HG03521 (cell line): ENCODE measurements around the gene EIF4B.

ENCODE experiments used
- ATAC-seq: cut with Tn5 transposase; IDR thresholded peaks from one replicate; pipeline ENCODE4 v1.9.1; 2021; ENCODE audit warnings: mild to moderate bottlenecking, moderate library complexity; ENCODE audit not compliant: unreplicated experiment

EIF4B gene

DNA sequence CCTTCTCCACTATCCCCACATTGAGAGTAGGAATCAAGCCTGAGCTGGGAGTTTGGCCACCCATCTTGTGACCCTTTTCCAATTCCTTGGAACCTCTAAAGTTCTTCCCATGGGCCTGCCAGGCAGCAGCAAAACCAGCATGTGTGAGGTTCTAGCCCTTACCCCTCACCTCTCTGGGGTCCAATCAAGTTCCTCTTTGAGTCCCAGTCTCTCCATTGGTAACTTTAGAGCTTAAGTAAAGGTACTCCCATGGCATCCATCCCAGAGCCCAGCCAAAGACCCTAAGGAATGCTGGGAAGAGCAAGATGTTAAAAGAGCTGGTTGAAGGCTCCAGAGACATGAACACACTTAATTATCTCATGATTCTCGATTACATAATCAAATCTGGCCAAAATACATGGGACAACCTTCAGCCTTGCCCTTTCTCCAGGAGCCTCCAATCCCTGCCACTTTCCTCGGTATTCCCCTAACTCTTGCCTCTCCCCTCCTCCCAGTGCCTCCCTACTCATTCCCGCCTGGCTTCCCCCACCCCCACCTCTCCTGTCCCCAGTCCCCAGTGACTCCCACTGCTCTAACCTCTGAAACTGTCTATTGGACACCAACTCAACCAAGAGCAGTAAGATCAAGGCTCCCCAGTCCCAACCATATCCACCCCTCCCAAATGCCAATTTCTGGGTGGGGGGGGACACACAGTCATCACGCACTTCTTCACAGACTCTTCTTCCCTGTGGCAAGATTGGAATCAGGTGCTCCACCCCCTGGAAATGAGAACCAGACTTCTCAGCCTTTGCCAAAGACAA lies 38.8 kb downstream of the EIF4B start:
- no peak for ATAC-seq

DNA sequence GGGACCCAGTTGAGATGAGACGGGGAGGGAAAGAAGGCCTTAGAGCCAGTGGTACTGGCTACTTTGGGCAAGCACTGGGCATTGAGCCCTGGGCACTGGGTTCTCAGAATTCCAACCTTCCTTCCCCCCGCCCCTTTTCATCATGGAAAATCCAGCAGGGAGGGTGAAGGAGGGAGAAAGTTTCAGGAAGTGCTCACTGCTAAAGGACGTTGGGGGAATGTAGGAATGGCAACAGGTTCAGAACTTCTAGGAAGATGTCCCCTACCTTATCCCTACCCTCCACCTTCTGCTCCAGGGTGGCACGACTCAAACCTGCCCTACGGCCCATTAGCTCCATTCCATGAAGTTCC lies 39.4 kb downstream of the EIF4B start:
- ATAC-seq: no peak

DNA sequence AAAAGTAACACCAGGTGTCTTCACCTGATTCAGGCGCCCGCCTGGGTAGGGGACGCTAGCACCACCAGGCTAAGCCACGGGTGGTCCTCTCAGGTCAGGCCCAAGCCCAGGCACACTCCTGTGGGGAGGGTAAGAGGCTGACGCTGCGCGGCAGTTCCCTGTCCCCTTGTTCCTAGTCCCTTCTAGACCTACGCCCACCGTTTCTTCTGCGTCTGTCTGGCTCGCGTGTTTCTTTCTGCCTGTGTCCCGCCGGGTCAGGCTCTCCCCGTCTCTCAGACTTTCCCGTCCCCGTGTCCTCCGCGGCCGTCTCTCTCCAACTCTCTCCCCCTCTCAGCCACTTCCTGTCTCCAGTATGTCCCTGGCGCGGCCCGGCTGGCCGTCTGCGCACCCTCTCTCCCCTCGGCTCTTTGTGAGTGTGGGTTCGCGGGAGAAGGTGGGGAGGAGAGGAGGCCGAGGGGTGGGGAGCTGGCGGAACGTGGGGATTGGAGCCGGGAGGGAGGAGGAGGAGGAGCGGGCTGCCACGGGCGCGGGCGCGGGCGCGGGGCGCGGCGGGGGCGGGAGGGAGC lies 40.5 kb downstream of the EIF4B start:
- peak; percentile 14 for ATAC-seq

DNA sequence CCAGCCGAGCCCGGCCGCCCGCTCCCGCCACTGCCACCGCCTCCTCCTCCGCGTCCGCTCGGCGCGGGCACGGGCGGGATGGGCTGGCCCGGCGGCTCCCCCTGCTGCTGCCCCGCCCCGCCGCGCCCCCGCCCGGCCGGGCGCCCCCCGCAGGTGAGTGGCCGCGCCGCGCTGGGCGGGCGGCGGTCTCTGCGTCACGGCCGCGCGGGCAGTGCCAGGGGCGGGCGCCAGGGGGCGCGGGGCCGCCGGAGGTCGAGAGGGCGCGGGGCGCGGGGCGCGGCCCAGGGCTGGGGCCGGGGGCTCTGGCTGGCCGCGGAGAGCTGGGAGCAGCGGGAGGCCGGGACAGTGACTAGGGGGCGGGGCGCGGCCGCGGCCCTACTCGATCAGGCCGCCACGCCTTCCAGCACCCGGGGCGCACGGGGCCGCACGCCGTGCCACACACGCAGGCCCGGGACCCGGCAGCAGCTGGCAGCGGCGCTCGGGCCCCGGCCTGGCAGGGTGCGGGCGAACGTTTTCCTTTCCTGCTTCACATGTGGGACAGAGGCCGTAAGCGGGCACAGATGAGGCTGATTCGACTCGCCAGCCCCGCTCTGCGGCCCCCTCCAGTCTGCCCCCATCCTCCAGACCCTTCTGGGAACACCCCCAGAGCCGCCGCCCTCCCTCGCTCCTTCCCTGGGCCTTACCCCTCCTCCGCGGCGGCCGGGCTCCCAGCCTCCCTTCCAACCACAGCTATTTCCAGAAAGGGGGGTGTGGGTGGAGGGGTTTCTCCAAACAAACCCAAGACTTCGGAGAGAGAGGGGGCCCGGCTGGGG lies 41.2 kb downstream of the EIF4B start:
- ATAC-seq: peak; percentile 68

DNA sequence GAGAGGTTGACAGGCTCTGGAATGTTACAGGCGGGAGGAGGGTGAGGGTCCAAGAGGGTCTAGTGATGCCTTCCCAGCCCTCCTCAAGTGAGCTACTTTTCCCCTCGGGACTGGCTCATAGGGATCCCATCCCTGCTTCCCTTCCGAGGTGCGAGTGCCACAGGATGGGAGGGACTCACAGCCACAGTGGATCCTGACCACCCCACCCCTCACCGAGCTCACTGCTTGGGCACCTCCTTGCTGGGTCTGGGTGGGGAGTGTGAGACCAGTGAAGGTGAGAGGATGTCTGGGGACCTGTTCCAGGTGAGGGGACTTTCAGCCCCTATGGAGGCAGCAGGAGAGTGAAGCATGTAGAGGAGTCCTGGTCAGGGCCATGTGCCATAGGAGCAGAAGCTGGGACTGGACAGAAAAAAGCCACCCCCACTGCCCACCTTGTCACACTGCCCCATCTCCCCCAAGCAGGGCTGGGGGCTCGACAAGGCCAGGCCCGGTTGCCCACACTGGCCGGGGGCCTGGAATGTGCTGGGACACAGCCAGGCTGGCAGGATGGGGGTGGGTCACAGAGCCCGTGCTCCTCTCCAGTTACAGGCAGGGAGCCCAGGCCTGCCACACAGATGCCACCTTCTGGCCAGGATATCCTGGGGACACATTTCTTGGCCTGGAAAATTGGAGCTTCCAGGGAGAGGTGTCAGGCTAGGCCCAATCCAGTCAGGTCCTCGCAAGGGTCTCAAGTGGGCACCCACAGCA lies 42.0 kb downstream of the EIF4B start:
- no peak for ATAC-seq

DNA sequence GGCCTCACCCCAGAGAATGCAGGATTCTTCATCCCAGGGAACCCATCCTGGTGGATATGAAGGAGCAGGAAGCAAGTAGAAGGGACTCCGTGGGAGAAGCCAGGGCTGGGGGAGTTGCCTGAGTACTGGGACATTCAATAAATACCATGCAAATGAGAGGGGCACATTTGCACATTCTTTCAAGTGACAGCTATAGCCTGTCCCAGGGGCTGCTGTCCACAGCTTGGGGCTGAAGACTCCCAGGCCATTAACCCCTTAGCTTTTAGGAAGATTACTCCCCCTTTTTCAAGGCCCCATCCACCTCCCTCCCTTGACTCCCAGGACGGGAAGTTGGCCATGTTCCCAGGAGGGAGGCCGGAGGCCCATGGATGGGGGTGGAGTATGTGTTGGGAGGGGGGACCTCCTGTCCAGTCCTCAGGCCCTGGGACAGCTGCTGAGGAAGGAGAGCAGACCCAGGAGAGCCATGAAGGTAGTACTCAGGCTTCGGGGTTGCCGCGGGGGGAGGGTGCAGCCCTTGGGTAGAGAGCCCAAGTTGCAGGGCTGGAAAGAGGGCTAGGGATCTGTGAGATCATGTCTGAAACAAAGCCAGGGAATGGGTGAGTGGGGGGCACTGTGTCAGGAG lies 42.6 kb downstream of the EIF4B start:
- ATAC-seq: no peak

DNA sequence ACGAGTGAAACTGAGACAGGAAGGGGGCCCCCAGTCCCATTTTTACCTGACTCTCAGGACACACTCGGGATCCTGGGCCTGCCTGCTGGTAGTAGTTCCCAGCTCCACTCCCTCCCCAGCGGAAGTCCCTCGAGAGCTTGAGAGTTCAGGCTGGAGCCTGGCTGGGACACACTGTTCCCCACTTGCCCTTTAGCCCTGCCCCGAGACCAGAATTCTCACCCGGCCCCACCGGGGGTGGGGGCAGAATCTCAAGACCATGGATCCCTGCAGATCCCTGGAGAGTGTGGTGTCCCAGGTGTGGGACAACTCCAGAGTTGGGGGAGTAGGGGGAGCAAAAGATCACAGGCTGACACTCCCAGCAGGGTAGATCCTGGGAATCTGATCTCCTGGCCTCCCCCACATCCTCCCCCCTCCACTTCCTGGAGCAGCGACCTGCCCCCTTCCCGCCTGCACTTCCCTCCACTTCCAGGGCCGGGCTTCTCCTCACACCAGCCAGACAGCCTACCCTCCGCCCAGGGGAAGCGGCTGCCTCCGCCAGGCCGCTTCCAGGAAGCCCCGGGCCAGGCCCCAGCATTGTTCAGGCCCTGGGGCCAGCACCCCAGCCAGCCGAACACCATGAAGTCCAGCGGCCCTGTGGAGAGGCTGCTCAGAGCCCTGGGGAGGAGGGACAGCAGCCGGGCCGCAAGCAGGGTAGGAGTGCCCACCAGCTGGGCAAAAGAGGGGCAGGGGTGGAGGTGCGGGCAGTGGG lies 43.5 kb downstream of the EIF4B start, which contains the start of gene TNS2:
Gene TNS2, plus strand, starts transcription at position 495 of the 748 bp plus-strand sequence. Its CDS starts 121 bp downstream, at position 616.
- ATAC-seq: no peak

DNA sequence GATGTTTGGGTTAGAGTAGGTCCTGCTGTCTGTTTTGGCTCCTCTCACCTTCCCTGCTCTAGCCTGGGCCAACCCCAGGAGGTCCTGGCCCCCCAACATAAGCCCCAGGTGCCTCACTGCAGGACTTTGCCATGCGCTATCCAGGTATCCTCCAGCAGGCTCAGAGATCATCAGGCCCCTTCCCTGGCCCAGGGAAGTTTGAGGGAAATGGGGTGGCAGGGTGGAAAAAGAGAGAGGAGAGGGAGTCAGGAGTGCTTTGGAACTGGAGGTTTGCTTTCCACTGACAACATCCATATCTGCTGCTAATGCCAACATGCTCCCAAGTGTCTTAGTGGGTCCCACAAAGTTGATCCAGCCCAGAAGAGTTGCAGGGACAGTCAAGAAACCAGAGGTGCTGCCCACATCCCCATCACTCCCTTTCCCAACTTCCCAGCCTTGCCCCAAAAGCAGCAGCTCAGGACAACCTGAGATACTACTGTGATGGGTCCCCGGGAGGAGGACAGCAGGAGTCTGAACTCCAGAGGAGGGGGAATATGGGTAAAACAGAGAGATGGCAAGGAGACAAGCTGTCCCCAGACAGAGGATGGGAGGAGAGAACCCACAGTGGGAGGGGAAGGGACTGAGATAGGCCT lies 44.3 kb downstream of the EIF4B start:
- ATAC-seq: no peak

DNA sequence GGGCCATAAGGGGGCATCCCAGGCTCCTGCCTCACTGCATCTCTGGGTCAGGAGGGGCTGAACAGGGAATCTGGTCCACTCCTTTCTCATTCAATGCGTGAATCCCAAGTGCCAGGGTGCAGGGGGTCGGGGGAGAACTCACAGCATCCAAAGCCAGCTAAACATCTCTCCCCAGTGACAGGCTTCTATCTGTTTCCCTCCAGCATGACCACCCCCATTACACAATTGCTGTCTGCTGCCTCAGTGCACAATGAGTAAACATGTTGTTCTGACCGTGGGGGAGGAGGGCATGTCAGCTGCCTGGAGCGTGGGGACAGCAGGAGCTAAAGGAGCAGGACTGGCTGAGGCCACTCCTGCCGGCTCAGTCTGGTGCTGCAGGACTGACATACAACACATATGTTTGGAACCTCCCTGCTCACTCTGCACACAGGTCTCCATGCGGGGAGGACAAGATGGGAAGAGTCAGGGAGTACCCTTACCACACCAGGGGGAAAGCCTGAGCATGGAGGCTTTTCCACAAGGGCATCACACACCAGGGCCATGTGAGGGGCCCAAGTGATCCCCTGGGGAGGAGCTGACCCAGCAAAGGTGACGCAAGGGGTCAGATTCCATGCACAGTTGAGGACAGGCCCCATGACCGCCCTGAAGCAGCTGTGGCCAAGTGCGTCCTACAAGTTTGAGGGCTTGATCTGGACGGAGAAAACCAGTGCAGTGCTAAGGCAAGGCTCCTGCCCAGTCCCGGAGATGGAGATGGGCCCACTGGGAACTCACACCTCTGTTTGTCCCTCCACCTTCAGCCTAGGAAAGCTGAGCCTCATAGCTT lies 45.0 kb downstream of the EIF4B start:
- no peak for ATAC-seq

DNA sequence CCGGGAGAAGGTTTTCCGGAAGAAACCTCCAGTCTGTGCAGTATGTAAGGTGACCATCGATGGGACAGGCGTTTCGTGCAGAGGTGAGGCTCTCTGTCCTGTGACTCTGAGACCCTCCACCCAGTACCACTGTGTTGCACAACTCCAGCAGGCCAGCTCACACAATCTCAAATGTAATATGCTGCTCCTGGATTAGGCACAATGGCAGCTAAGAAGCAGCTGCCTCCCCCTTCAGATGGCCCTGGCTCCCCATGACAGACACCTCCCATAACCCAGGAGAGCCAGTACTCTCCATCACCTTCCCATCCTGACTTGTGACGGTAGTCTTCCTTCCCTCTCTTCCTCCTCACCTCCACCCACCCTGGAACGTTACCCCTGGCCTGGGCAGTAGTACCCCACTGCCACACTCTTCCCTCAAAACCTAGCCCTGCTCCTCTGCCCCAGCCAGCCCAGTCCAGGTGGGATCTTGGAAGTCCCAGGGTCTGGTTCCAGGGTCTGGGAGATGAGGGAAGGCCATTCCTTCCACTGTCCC lies 45.7 kb downstream of the EIF4B start:
- ATAC-seq: no peak

DNA sequence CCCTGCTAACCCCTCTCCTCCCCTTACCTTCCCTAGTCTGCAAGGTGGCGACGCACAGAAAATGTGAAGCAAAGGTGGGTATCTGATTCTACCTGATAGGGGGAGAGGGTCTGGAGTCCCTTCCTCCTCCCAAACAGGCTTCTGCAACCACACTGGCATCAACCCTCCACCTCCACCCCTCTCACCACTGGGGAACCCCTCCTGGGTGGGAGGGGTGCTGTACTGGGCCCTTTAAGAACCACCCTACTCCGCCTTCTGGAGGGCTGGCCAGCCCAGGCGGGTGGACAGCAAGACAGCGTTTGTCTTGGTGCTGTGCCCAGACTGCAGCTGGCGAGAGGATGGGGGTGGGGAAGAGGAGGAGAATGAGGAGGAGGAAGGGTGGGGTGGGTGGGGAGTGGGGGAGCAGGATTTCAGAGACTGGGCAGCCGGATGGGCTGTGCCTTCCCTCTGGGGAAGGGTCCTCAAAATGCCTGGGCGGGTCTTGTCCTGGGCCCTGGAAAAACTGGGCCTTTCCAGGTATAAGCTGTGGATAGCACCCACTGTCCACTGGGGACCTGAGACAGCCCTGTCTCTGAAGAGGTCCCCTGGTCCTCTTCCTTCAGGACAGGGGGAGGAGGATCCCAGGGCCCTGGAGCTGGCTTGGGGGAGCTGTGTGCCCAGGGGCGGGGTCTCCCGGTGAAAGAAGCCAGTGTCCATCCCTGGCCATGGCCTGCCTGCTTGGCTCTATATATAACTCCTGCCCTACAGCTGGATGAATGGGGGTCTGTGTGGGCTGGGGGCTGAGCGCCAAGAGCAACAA lies 46.4 kb downstream of the EIF4B start:
- ATAC-seq: no peak

DNA sequence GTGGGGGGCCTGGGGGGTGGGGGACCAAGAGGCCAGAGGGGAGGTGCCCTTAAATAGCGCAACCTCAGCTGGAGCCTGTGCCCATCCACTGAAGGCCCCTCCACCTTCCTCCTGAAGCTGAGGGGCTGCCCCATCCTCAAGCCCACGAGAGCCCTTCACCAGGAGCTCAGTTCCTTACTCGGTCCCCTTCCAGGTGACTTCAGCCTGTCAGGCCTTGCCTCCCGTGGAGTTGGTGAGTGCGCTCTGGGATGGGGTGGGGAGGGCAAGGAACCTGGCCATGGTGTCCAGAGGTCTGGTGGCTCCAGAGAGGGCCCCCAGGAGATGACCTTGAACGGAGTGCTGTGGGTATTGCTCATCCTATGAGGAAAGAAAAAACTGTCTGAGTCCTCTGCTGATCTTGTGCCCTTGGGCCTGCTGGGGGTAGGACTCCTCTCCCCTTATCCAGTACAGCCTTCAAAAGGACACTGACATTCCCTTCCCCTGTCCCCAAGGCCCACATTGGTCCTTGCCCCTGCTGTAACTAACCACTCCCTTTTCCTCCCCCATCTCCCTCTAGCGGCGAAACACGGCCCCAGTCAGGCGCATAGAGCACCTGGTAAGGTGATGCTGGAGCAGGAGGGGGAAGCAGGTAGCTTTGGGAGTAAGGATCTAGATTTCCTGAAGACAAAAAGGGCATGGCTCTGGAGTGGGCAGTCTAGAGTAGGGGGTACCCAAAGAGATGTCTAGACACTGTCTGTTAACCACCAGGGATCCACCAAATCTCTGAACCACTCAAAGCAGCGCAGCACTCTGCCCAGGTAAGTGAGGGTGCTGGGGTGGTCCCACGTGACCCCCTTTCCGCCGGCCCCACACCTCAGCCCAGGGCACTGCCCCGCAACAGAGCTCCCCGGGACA lies 47.2 kb downstream of the EIF4B start:
- ATAC-seq: peak; percentile 5

DNA sequence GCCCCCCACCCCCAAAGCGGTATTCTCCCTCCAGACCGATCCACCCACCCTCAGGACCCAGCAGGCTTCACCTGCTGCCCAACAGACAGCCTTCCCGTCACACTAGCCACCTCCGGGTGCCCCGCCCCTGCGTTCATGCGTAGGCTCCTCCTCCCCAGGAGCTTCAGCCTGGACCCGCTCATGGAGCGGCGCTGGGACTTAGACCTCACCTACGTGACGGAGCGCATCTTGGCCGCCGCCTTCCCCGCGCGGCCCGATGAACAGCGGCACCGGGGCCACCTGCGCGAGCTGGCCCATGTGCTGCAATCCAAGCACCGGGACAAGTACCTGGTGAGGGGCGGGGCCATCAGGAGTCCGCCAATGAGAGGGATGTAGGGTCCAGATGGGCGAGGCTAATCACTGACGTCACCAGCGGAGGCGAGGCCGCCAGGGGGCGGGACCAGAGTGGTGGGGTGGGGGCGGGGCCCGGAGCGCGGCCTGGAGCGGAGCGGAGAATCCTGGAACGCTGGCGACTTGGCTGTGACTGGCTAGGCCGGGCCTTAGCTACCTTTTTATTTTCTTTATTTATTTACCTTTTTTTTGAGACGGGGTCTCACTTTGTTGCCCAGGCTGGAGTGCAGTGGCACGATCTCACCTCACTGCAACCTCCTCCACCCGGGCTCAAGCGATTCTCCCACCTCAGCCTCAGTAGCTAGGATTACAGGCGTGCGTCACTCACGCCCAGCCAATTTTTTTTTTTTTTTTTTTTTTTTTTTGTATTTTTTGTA lies 48.0 kb downstream of the EIF4B start:
- ATAC-seq: peak; percentile 86

DNA sequence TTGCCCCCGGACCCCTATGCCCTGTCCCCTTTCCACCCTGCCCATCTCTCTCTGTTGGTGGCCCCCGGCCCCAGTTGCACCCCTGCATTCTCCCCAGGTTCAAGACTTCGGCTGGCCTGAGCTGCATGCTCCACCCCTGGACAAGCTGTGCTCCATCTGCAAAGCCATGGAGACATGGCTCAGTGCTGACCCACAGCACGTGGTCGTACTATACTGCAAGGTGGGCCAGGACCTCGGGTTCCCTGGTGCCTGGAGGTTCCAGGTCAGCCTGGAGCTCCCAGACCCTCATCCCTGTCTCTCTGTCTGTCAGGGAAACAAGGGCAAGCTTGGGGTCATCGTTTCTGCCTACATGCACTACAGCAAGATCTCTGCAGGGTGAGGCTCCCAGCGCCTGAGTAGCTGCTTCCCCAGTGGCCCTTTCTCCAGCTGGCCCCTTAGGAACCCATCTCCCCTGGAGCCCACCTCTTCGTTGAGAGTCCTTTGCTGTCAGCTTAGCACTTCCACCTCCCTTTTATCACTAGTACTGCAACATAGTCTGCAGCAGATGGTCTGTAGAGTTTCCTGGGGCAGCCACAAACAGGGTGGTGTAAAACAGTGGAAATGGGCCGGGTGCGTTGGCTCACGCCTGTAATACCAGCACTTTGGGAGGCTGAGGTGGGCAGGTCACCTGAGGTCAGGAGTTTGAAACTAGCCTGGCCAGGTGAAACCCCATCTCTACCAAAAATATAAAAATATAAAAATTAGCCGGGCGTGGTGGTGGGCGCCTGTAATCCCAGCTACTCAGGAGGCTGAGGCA lies 49.4 kb downstream of the EIF4B start:
- ATAC-seq: no peak

DNA sequence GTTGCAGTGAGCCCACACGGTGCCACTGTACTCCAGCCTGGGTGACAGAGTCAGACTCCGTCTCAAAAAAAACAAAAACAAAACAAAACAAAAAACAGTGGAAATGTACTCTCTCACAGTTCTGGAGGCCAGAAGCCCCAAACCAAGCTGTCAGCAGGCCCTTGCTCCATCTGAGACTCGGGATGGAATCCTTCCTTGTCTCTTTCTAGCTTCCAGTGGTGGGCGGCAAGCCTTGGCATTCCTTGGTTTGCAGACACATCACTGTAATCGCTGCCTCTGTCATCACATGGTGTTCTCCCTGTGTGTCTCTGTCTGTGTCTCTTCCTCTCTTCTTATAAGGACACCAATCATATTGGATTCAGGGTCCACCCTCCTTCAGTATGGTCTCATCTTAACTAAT lies 50.0 kb downstream of the EIF4B start:
- ATAC-seq: no peak
